ENCODE data around the gene FOXK2.

DNA sequence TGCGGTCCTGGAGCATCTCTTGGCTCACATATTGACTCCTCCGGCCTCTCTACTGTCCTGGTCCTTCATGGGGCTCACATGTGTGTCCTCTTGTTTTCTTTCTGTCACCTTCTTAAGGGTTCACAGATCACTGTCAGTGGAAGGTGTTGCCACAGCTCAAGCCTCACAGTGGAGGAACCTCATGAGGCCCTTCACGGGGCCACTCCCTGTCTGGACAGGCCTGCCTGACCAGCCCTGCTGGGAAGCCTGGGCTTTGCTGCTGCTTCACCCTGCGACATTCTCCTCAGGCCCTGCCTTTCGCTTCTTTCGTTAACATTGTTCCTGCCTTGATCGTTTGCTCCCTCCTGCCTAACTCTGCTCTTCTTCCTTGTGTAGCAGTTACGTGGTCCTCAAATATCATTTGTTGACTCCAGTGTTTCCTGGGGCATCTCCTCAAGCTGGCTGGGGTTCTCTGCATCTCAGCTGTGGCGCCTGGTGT is 72.8 kb downstream of the FOXK2 start:
- TF ChIP-seq YY1 (IDR thresholded peaks at IDR 0.05; ENCODE audit: insufficient read depth, insufficient read length) (no peak), SUZ12 (IDR thresholded peaks at IDR 0.05; ENCODE audit: extremely low read depth, insufficient read depth, insufficient read length) (no peak), ZNF274 (IDR thresholded peaks at IDR 0.05; ENCODE audit: low read depth, low read length) (no peak)
